Upper lobe of left lung (tissue), 4 donors: ENCODE data around the gene RGR.

ENCODE experiments used
- CTCF ChIP-seq, 6 experiments: fragments of 450-650 bp in 4 of 6; fragments of 200-600 bp in 2 of 6; sonication (generic) in 2 of 6; IDR thresholded peaks; one replicate each; pipeline ENCODE4 v1.5.1; 2016 to 2019; ENCODE audit warnings: antibody characterized with exemption in 6 of 6
- EP300 ChIP-seq, 4 donors: sonication (generic); formaldehyde crosslinking; IDR thresholded peaks; one replicate each; pipeline ENCODE4 v1.5.1; 2017; ENCODE audit warnings: antibody characterized with exemption in 4 of 4, control low read depth in 2 of 4
- POLR2A ChIP-seq, 4 donors: fragments of 450-650 bp; IDR thresholded peaks; one replicate each; pipeline ENCODE4 v1.5.1; 2016 to 2017; ENCODE audit warnings: antibody characterized with exemption in 4 of 4, mild to moderate bottlenecking in 2 of 4

GRCh38 chr10:84286695-84287094, 41.8 kb downstream of the RGR start:
- no peak for TF ChIP-seq EP300 (IDR thresholded peaks at IDR 0.05)
- no peak for TF ChIP-seq CTCF (IDR thresholded peaks at IDR 0.05)
- no peak for TF ChIP-seq POLR2A (IDR thresholded peaks at IDR 0.05)
